ENCODE measurements around the gene LMF1. TPM values are rescaled to one million over a fixed set of nuclear protein-coding genes. Genes with fewer than 3 reads are reported as not detected.

LMF1 gene
- total RNA-seq, 6 experiments from 2014 or later = 10.9 to 20.0 (median 13.8) TPM

- no peaks in the 10 kb centered on the region for H3K36me3 ChIP-seq
- no peak for DNase-seq
- no peak for TF ChIP-seq CTCF (IDR thresholded peaks at IDR 0.05)
- no peak for TF ChIP-seq POLR2A (IDR thresholded peaks at IDR 0.05)
- ATAC-seq = no peak
- intact Hi-C loops (cut with DNase I) = no loop called here
- 82% methylated on average over 2 of the region's 22 CpGs for WGBS (ENCODE audit: insufficient coverage, low coverage, low lambda C conversion rate, missing lambda C conversion rate)
- H3K27ac ChIP-seq = no peak overlapping the region
- H3K4me3 ChIP-seq = no peak overlapping the region
- H3K27me3 ChIP-seq = no peaks in the 10 kb centered on the region
- H3K4me1 ChIP-seq = no peaks in the 10 kb centered on the region
- H3K9me3 ChIP-seq = no peaks in the 10 kb centered on the region
Measured at GRCh38 chr16:1014771-1015495, 44.1 kb upstream of the LMF1 start.

- no CpG with 5 or more reads among the region's 8 CpGs for WGBS (ENCODE audit: insufficient coverage, low coverage, low lambda C conversion rate, missing lambda C conversion rate)
- intact Hi-C loops (cut with DNase I) = no loop called here
Measured at GRCh38 chr16:1014221-1014620, 43.4 kb upstream of the LMF1 start.

GRCh38 chr16:1013593-1013900 is 42.8 kb upstream of the LMF1 start:
- no peaks in the 10 kb centered on the region for H3K27me3 ChIP-seq
- H3K36me3 ChIP-seq = no peaks in the 10 kb centered on the region
- intact Hi-C loops (cut with DNase I) = no loop called here
- ATAC-seq (no peak), DNase-seq (no peak)
- WGBS (ENCODE audit: insufficient coverage, low coverage, low lambda C conversion rate, missing lambda C conversion rate) = no CpG with 5 or more reads among the region's 8 CpGs
- TF ChIP-seq POLR2A (IDR thresholded peaks at IDR 0.05) (no peak), CTCF (IDR thresholded peaks at IDR 0.05) (no peak)
- no peaks in the 10 kb centered on the region for H3K4me1 ChIP-seq
- H3K9me3 ChIP-seq = no peaks in the 10 kb centered on the region
- no peak overlapping the region for H3K4me3 ChIP-seq
- H3K27ac ChIP-seq = no peak overlapping the region

More at GRCh38 chr16:1014221-1014620, 43.4 kb upstream of the LMF1 start:
- TF ChIP-seq POLR2A (IDR thresholded peaks at IDR 0.05) (no peak), CTCF (IDR thresholded peaks at IDR 0.05) (no peak)
- no peaks in the 10 kb centered on the region for H3K9me3 ChIP-seq
- DNase-seq = no peak
- no peaks in the 10 kb centered on the region for H3K36me3 ChIP-seq
- H3K4me1 ChIP-seq = no peaks in the 10 kb centered on the region
- no peak overlapping the region for H3K27ac ChIP-seq
- no peaks in the 10 kb centered on the region for H3K27me3 ChIP-seq
- ATAC-seq = no peak
- H3K4me3 ChIP-seq = no peak overlapping the region

GRCh38 chr16:1012722-1013592 is 42.2 kb upstream of the LMF1 start:
- DNase-seq = no peak
- TF ChIP-seq POLR2A (IDR thresholded peaks at IDR 0.05) (no peak), CTCF (IDR thresholded peaks at IDR 0.05) (no peak)
- 61% methylated on average over 5 of the region's 28 CpGs for WGBS (ENCODE audit: insufficient coverage, low coverage, low lambda C conversion rate, missing lambda C conversion rate)

More at GRCh38 chr16:1012722-1013592, 42.2 kb upstream of the LMF1 start:
- H3K4me3 ChIP-seq = no peak overlapping the region
- no peaks in the 10 kb centered on the region for H3K27me3 ChIP-seq
- no peaks in the 10 kb centered on the region for H3K4me1 ChIP-seq
- H3K36me3 ChIP-seq = no peaks in the 10 kb centered on the region
- intact Hi-C loops (cut with DNase I) = no loop called here
- H3K27ac ChIP-seq = no peak overlapping the region
- ATAC-seq = no peak
- H3K9me3 ChIP-seq = no peaks in the 10 kb centered on the region
